22Rv1 (cell line): Measurements from ENCODE around the gene DPYSL5.

Experiments
- CTCF ChIP-seq: fragments of 450-650 bp; IDR thresholded peaks from 2 replicates; pipeline ENCODE4 v1.5.1; 2017; ENCODE audit warnings: mild to moderate bottlenecking
- ZFX ChIP-seq: fragments of 450-650 bp; IDR thresholded peaks from 2 replicates; pipeline ENCODE4 v1.6.1; 2017; ENCODE audit warnings: antibody characterized with exemption, borderline replicate concordance

DNA sequence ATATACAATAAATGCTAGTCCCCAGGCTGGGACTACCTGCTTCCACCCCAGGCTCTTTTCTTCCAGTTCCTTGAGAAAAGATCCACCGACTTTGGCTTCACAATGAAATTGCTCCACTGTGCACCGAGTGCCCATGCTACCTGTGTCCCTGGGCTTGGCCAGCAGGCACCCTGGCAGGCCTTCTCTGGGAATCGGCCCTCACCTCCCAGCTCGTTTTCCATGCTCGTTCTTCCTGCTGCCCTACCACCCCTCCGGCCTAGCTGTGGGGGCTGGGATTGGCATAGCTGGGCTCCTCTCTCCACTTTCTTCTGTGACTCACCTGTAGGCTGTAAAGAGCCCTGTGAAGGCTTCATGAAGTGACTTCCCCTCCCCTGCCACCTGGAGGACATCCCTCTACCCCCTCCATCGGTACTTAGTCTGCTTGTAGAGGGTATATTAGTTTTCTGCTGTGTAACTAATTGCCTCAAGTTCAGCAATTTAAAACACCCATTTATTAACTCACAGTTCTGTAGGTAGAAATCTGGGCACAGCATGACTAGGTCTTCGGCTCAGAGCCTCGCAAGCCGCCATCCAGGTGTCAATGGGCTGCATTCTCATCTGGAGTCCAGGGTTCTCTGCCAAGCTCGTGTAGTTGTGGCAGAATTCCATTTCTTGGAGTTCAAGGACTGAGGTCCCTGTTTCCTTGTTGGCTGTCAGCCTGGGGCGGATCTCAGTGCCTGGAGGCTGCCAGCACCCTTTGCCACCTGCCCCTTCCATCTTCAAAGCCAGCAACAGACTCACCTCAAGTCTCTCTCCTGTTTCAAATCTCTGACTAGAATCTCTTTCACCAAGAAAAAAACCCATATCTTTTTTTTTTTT, 57.6 kb downstream of the DPYSL5 start:
- TF ChIP-seq CTCF, result no peak
- TF ChIP-seq ZFX, result no peak
